Colonic mucosa (tissue), 4 donors: Measurements from ENCODE around the gene ZCCHC24. TPM values are rescaled to one million over a fixed set of nuclear protein-coding genes. Genes with fewer than 3 reads are reported as not detected.

Source experiments
- DNase-seq: peaks from one replicate; pipeline ENCODE4 v3.0.0-alpha.2; 2020
- H3K27ac ChIP-seq: fragments of 200-600 bp; one replicate; pipeline ENCODE4 v1.8.0; 2021
- H3K27me3 ChIP-seq: fragments of 200-600 bp; one replicate; pipeline ENCODE4 v1.8.0; 2021
- H3K36me3 ChIP-seq: fragments of 200-600 bp; one replicate; pipeline ENCODE4 v1.8.0; 2021
- H3K4me1 ChIP-seq: fragments of 200-600 bp; one replicate; pipeline ENCODE4 v1.8.0; 2021; ENCODE audit warnings: mild to moderate bottlenecking
- H3K4me3 ChIP-seq: fragments of 200-600 bp; one replicate; pipeline ENCODE4 v1.8.0; 2021
- H3K9ac ChIP-seq, 2 donors: one replicate each; pipeline ENCODE4 v1.7.0; 2013; ENCODE audit warnings: control low read depth in 2 of 2, low read depth in 2 of 2, low read length in 2 of 2
- H3K9me3 ChIP-seq: fragments of 200-600 bp; one replicate; pipeline ENCODE4 v1.8.0; 2021
- CTCF ChIP-seq: fragments of 200-600 bp; IDR thresholded peaks from one replicate; pipeline ENCODE4 v1.8.0; 2022; ENCODE audit warnings: antibody characterized with exemption, mild to moderate bottlenecking
- intact Hi-C: fragments of 100-400 bp; cut with DNase I; formaldehyde crosslinking; loops from one replicate; pipeline ENCODE4 v1.14.1; 2022
- total RNA-seq, 2 donors: library from RNA; stranded (reverse); fragmentation: NEBNext Ultra II Directional in 1 of 2; extraction: Animal tissue kit (Norgen Biotek cat#: 25700) in 1 of 2; gene quantifications; one replicate each; pipeline ENCODE4 v1.2.1, GENCODE V29; 2021
- donor health status: healthy.
- donor health status: DM: no; HTN: no; CAD: no.
- donor health status: DM: no; HTN: no; CAD: no.

The ZCCHC24 gene
- 10 to 100 TPM in 1 of 2 donors, 1 to 10 TPM in 1; 4.6 to 19.1 TPM for total RNA-seq

- peak within 1 kb of the TSS; percentile 87 for H3K27ac ChIP-seq
- TF ChIP-seq CTCF = no peak
- H3K9ac ChIP-seq = peak within 1 kb of the TSS; percentile 69 to 70
- H3K4me1 ChIP-seq = no peaks in the 10 kb centered on the region
- H3K36me3 ChIP-seq = no peaks in the 10 kb centered on the region
- peak; percentile 95 for DNase-seq
- no peaks in the 10 kb centered on the region for H3K9me3 ChIP-seq
- no peaks in the 10 kb centered on the region for H3K27me3 ChIP-seq
- intact Hi-C loops = no loop called here
- H3K4me3 ChIP-seq = peak within 1 kb of the TSS; percentile 82
These were observed at the start of gene ZCCHC24 for GRCh38 chr10:79445161-79445976. ZCCHC24 (minus strand) TSS chr10:79445624; CDS start chr10:79445440, 184 bp downstream.

GRCh38 chr10:79493806-79494205 is 48.4 kb upstream of the ZCCHC24 start:
- no peak for TF ChIP-seq CTCF
- no peak overlapping the region for H3K9ac ChIP-seq
- intact Hi-C loops = no loop called here
- no peaks in the 10 kb centered on the region for H3K4me1 ChIP-seq
- H3K27ac ChIP-seq = no peak overlapping the region
- no peak overlapping the region for H3K4me3 ChIP-seq
- no peaks in the 10 kb centered on the region for H3K27me3 ChIP-seq
- no peaks in the 10 kb centered on the region for H3K9me3 ChIP-seq
- DNase-seq = no peak
- no peaks in the 10 kb centered on the region for H3K36me3 ChIP-seq

- Histone ChIP-seq H3K9me3 (no peaks in the 10 kb centered on the region), H3K9ac (no peak overlapping the region), H3K36me3 (no peaks in the 10 kb centered on the region), H3K27me3 (no peaks in the 10 kb centered on the region), H3K4me1 (no peaks in the 10 kb centered on the region), H3K4me3 (no peak overlapping the region), H3K27ac (no peak overlapping the region)
- DNase-seq = no peak
- TF ChIP-seq CTCF = no peak
- intact Hi-C loops = no loop called here
These were observed 47.4 kb upstream of the ZCCHC24 start for GRCh38 chr10:79492839-79493238.

- Histone ChIP-seq H3K27me3 (no peaks in the 10 kb centered on the region), H3K9ac (no peak overlapping the region), H3K9me3 (no peaks in the 10 kb centered on the region), H3K4me1 (no peaks in the 10 kb centered on the region), H3K36me3 (no peaks in the 10 kb centered on the region), H3K4me3 (no peak overlapping the region), H3K27ac (no peak overlapping the region)
- TF ChIP-seq CTCF = no peak
- intact Hi-C loops = no loop called here
- DNase-seq = no peak
These were observed 46.8 kb upstream of the ZCCHC24 start for GRCh38 chr10:79492256-79492655.

GRCh38 chr10:79491143-79491835 is 45.9 kb upstream of the ZCCHC24 start:
- Histone ChIP-seq H3K9ac (no peak overlapping the region), H3K36me3 (no peaks in the 10 kb centered on the region), H3K27ac (no peak overlapping the region), H3K9me3 (no peaks in the 10 kb centered on the region), H3K4me3 (no peak overlapping the region), H3K27me3 (no peaks in the 10 kb centered on the region), H3K4me1 (no peaks in the 10 kb centered on the region)
- no peak for TF ChIP-seq CTCF
- intact Hi-C loops = no loop called here
- DNase-seq = no peak
